ENCODE measurements around the gene ANKRD33B. TPM values are rescaled to one million over a fixed set of nuclear protein-coding genes. Genes with fewer than 3 reads are reported as not detected.
"Not testable (repeated sequence)": the region's sequence is repeated elsewhere in the genome, so short reads cannot be mapped to it uniquely, and the experiment has no call there.

ANKRD33B gene
- total RNA-seq, 1 experiment from 2014 or later, result 1.5 TPM

GRCh38 chr5:10593531-10594181, 29.8 kb downstream of the ANKRD33B start:
- no peak for DNase-seq (ENCODE audit: low read depth)

- DNase-seq (ENCODE audit: low read depth), result peak; percentile 37
Observed at GRCh38 chr5:10594591-10595210, 30.8 kb downstream of the ANKRD33B start.

GRCh38 chr5:10595293-10595671, 31.4 kb downstream of the ANKRD33B start:
- peak; percentile 59 for DNase-seq (ENCODE audit: low read depth)

GRCh38 chr5:10595672-10596309, 31.9 kb downstream of the ANKRD33B start:
- DNase-seq (ENCODE audit: low read depth), result peak; percentile 93

- DNase-seq (ENCODE audit: low read depth), result no peak
Observed at GRCh38 chr5:10596310-10596703, 32.4 kb downstream of the ANKRD33B start.

- no peak for DNase-seq (ENCODE audit: low read depth)
Observed at GRCh38 chr5:10596886-10597451, 33.1 kb downstream of the ANKRD33B start.

- no peak for DNase-seq (ENCODE audit: low read depth)
Observed at GRCh38 chr5:10599113-10599512, 35.2 kb downstream of the ANKRD33B start.

- peak; percentile 38 for DNase-seq (ENCODE audit: low read depth)
Observed at GRCh38 chr5:10599862-10600284, 36.0 kb downstream of the ANKRD33B start.

GRCh38 chr5:10600626-10601245, 36.9 kb downstream of the ANKRD33B start:
- no peak for DNase-seq (ENCODE audit: low read depth)

GRCh38 chr5:10601246-10602030, 37.6 kb downstream of the ANKRD33B start:
- DNase-seq (ENCODE audit: low read depth), result peak; percentile 71

GRCh38 chr5:10602031-10602806, 38.3 kb downstream of the ANKRD33B start:
- DNase-seq (ENCODE audit: low read depth), result no peak

GRCh38 chr5:10604975-10605374, 41.1 kb downstream of the ANKRD33B start:
- DNase-seq (ENCODE audit: low read depth), result no peak

GRCh38 chr5:10606632-10607022, 42.8 kb downstream of the ANKRD33B start:
- not testable (repeated sequence) for DNase-seq (ENCODE audit: low read depth)

GRCh38 chr5:10607023-10607665, 43.3 kb downstream of the ANKRD33B start:
- peak; percentile 54 for DNase-seq (ENCODE audit: low read depth)

GRCh38 chr5:10607666-10608073, 43.8 kb downstream of the ANKRD33B start:
- DNase-seq (ENCODE audit: low read depth), result no peak

- DNase-seq (ENCODE audit: low read depth), result not testable (repeated sequence)
Observed at GRCh38 chr5:10608081-10608480, 44.2 kb downstream of the ANKRD33B start.

- DNase-seq (ENCODE audit: low read depth), result no peak
Observed at GRCh38 chr5:10610058-10610457, 46.2 kb downstream of the ANKRD33B start.

GRCh38 chr5:10611290-10611689, 47.4 kb downstream of the ANKRD33B start:
- DNase-seq (ENCODE audit: low read depth), result no peak

- no peak for DNase-seq (ENCODE audit: low read depth)
Observed at GRCh38 chr5:10612251-10612650, 48.4 kb downstream of the ANKRD33B start.

- DNase-seq (ENCODE audit: low read depth), result no peak
Observed at GRCh38 chr5:10615693-10616092, 51.8 kb downstream of the ANKRD33B start.

Measured in Daoy (cell line).